ENCODE results near the gene ITPRIPL1. TPM values are rescaled to one million over a fixed set of nuclear protein-coding genes. Genes with fewer than 3 reads are reported as not detected.

ITPRIPL1 gene
- total RNA-seq, 1 donor from 2014 or later, result 14.5 TPM

DNA sequence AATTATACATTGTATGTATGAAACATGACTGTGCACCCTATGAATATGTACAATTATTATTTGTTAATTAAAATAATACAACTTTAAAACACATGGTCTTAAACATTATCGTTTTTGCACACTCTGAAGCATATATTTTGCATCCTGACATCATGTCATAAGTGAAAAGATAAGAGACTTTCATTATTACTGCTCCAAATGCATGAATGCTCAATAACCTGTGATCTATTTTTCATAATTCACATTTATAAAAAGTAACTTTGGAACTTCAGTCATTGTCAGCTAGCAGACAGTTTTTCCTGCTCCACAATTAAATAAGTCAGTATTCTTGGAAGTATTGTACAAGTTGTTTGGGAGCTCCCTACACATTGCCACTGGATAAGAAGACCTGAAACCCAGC, 1.3 kb upstream of the ITPRIPL1 start:
- intact Hi-C loops (cut with DNase I), result loop anchor here (2.0 kb wide), 1 partner anchor 13 kb away; no protein-coding TSS in a partner anchor

DNA sequence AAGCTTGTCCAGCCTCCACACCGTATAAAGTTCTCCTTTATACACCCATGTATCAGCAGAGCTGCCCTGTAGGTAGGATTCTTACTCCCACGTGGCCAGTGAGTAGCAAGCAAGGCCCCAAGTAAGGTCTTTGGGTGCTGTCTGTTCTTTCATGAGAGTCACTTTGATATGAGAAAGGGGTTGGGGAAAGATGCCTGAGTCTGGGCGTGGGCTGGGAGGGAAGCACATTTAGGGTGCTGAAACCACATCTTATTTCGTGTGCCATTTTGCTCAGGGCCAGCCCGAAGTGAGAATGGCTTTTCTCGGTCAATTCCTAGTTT, 436 bp upstream of the ITPRIPL1 start:
- Histone ChIP-seq H3K27me3 (no peaks in the 10 kb centered on the region), H3K27ac (no peak overlapping the region), H3K9me3 (no peaks in the 10 kb centered on the region), H3K36me3 (no peaks in the 10 kb centered on the region), H3K4me3 (peak overlapping the region; percentile 56 to 72), H3K4me1 (peaks cover 0 to 10% of the 10 kb centered on the region in 2 donors)
- intact Hi-C loops (cut with DNase I), result loop anchor here (5.0 kb wide), 1 partner anchor 83 kb away; no protein-coding TSS in a partner anchor
- TF ChIP-seq, protein P1, sequence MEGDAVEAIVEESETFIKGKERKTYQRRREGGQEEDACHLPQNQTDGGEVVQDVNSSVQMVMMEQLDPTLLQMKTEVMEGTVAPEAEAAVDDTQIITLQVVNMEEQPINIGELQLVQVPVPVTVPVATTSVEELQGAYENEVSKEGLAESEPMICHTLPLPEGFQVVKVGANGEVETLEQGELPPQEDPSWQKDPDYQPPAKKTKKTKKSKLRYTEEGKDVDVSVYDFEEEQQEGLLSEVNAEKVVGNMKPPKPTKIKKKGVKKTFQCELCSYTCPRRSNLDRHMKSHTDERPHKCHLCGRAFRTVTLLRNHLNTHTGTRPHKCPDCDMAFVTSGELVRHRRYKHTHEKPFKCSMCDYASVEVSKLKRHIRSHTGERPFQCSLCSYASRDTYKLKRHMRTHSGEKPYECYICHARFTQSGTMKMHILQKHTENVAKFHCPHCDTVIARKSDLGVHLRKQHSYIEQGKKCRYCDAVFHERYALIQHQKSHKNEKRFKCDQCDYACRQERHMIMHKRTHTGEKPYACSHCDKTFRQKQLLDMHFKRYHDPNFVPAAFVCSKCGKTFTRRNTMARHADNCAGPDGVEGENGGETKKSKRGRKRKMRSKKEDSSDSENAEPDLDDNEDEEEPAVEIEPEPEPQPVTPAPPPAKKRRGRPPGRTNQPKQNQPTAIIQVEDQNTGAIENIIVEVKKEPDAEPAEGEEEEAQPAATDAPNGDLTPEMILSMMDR (IDR thresholded peaks at IDR 0.05), result no peak
- peak in 1 of 2 donors; percentile 51 for DNase-seq (ENCODE audit: low spot score in 2 of 2)

More for the DNA sequence above, 1.3 kb upstream of the ITPRIPL1 start:
- H3K27me3 ChIP-seq, result no peaks in the 10 kb centered on the region
- no peaks in the 10 kb centered on the region for H3K9me3 ChIP-seq
- peaks cover 0 to 10% of the 10 kb centered on the region in 2 donors for H3K4me1 ChIP-seq
- H3K36me3 ChIP-seq, result no peaks in the 10 kb centered on the region
- no peak overlapping the region for H3K4me3 ChIP-seq
- H3K27ac ChIP-seq, result no peak overlapping the region
- no peak for DNase-seq (ENCODE audit: low spot score in 2 of 2)
- TF ChIP-seq, protein P1 (IDR thresholded peaks at IDR 0.05), result no peak

DNA sequence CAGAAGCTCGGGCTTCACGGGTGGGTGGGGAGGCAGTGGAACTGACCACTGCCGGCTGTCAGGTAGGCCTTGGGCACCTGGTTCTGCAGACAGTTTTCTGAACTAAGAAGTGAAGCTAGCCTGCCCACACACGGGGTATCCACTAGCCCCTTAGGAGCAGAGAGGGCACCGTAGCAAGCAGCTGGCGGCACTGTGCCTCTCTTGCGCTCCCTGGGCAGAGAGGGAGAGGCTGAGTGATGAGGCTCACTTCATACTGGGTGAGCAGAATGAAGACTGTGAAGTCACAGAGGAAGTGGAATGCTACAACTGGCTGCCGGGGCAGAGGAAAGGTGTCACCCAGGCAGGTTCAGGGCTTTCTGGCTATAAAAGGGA, 753 bp downstream of the ITPRIPL1 start:
- Histone ChIP-seq H3K9me3 (no peaks in the 10 kb centered on the region), H3K4me3 (peak overlapping the region; percentile 56 to 72), H3K4me1 (peaks cover 0 to 10% of the 10 kb centered on the region in 2 donors), H3K27ac (peak overlapping the region in 1 of 2 donors; percentile 20), H3K36me3 (no peaks in the 10 kb centered on the region), H3K27me3 (no peaks in the 10 kb centered on the region)
- TF ChIP-seq, protein P1 (IDR thresholded peaks at IDR 0.05), result no peak
- DNase-seq (ENCODE audit: low spot score in 2 of 2), result peak in 1 of 2 donors; percentile 64
- intact Hi-C loops (cut with DNase I), result loop anchor here (5.0 kb wide), 1 partner anchor 81 kb away; no protein-coding TSS in a partner anchor

DNA sequence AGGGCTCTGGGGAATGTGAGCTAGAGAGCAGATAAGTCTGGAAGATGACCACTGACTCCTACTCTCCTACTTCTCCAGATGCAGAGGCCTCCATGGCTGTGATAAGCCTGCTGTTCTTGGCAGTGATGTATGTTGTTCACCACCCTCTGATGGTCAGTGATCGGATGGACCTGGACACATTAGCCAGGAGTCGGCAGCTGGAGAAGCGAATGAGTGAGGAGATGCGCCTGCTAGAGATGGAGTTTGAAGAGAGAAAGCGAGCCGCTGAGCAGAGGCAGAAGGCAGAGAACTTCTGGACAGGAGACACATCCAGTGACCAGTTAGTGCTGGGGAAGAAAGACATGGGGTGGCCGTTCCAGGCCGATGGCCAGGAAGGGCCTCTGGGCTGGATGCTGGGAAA, 1.4 kb downstream of the ITPRIPL1 start:
- Histone ChIP-seq H3K9me3 (no peaks in the 10 kb centered on the region), H3K4me3 (no peak overlapping the region), H3K36me3 (no peaks in the 10 kb centered on the region), H3K27me3 (no peaks in the 10 kb centered on the region), H3K27ac (no peak overlapping the region), H3K4me1 (peaks cover 0 to 10% of the 10 kb centered on the region in 2 donors)
- TF ChIP-seq, protein P1 (IDR thresholded peaks at IDR 0.05), result no peak
- peak in 1 of 2 donors; percentile 43 for DNase-seq (ENCODE audit: low spot score in 2 of 2)
- intact Hi-C loops (cut with DNase I), result loop anchor here (5.0 kb wide), 1 partner anchor 81 kb away; no protein-coding TSS in a partner anchor

DNA sequence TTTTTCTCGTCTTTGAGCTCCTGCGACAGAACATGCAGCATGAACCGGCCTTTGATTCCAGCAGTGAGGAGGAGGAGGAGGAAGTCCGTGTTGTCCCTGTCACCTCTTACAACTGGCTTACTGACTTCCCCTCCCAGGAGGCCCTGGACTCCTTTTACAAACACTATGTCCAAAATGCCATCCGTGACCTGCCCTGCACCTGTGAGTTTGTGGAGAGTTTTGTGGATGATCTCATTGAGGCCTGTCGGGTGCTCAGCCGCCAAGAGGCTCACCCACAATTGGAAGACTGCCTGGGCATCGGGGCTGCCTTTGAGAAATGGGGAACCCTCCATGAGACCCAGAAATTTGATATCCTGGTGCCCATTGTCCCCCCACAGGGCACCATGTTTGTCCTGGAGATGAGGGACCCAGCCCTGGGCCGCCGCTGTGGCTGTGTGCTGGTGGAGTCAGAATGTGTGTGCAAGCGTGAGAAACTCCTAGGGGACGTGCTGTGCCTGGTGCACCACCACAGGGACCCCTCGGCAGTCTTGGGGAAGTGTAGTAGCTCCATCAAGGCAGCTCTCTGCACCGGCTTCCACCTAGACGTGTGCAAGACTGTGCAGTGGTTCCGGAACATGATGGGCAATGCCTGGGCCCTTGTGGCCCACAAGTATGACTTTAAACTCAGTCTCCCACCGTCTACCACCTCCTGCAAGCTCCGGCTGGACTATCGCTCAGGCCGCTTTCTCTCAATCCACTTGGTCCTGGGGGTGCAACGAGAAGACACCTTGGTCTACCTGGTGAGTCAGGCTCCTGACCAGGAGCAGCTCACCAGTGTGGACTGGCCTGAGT, 2.1 kb downstream of the ITPRIPL1 start:
- Histone ChIP-seq H3K4me3 (no peak overlapping the region), H3K9me3 (no peaks in the 10 kb centered on the region), H3K27ac (no peak overlapping the region), H3K4me1 (peaks cover 0 to 6% of the 10 kb centered on the region in 2 donors), H3K27me3 (no peaks in the 10 kb centered on the region), H3K36me3 (no peaks in the 10 kb centered on the region)
- TF ChIP-seq, protein P1 (IDR thresholded peaks at IDR 0.05), result no peak
- DNase-seq (ENCODE audit: low spot score in 2 of 2), result peak in 1 of 2 donors; percentile 60
- intact Hi-C loops (cut with DNase I), result loop anchor here (5.0 kb wide), 1 partner anchor 80 kb away; no protein-coding TSS in a partner anchor
